ENCODE data around the gene NCAM1. TPM values are rescaled to one million over a fixed set of nuclear protein-coding genes. Genes with fewer than 3 reads are reported as not detected.
A peak's percentile ranks its signal among the peaks of the same experiment; 100 is the strongest.

Gene NCAM1
- total RNA-seq, 1 experiment from 2014 or later: 0.22 TPM

DNA sequence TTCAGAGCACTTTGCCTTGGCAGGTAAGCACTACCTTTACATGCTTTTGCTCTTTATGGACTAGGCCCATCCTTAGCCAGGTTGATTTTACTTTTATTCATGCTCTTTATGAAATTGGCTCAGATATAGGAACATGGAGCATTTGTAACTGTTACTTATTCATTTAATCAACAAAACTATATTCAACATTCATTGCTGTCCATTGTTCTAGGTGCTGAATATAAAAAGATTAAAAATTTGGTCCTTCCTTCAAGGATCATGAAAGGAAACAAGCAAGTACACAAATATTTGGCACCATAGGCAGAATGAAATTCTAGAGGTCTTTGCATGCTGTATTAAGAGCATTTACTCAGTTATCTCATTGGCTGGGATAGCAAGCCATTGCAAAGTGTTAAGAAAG is 191.3 kb downstream of the NCAM1 start:
- ATAC-seq: no peak
- BruUV-seq (replicated peaks): no TSS peak

DNA sequence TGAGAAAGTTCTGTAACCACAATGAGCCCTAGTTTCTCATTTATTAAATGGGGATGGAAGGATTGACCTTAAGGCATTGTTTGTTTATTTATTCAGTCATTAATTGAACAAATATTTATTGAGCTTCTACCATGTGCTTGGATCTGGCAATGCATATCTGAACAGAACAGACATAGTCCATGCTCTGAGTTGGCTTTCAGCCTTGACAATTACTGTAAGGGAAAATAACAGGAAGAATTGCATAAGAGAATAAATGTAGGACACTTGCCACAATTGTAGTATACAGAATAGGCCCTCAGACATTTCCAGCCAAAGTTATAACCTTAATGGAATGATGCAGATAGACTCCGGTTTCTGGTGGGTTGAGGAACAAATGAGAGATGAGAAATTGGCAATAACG is 192.6 kb downstream of the NCAM1 start:
- Histone ChIP-seq H3K9me2 (ENCODE audit: insufficient read depth) (no peaks in the 10 kb centered on the region), H3K79me2 (ENCODE audit: insufficient read depth, low read length) (no peaks in the 10 kb centered on the region), H3K9me3 (ENCODE audit: control insufficient read depth in 1 of 2, insufficient read depth in 1 of 2, low read depth in 1 of 2, low read length in 2 of 2) (no peaks in the 10 kb centered on the region), H3K9ac (ENCODE audit: low read length) (no peak overlapping the region), H3K36me3 (ENCODE audit: control insufficient read depth in 1 of 2, insufficient read depth in 2 of 2, low read length in 2 of 2) (no peaks in the 10 kb centered on the region), H3K27me3 (ENCODE audit: insufficient read depth, low read length) (peaks cover 20% of the 10 kb centered on the region), H3K4me3 (replicated peaks in 1 of 2; ENCODE audit: low read depth in 1 of 2, low read length in 2 of 2) (no peak overlapping the region), H4K20me1 (ENCODE audit: insufficient read depth) (no peaks in the 10 kb centered on the region), H3K4me1 (ENCODE audit: control insufficient read depth in 1 of 2, insufficient read depth in 2 of 2, low read length in 2 of 2) (no peaks in the 10 kb centered on the region), H3K4me2 (ENCODE audit: low read length) (no peak overlapping the region), H3K27ac (ENCODE audit: low read depth, low read length) (no peak overlapping the region), H2AFZ (ENCODE audit: low read depth, low read length, poor library complexity, severe bottlenecking) (no peak overlapping the region)
- ChIA-PET RAD21 (ENCODE audit: low non-redundant PET in 1 of 2, low total read pairs in 2 of 2, uncharacterized antibody in 2 of 2, unreplicated experiment in 2 of 2) (no interaction called here), POLR2A (no interaction called here), CTCF (no interaction called here)
- no peak for ATAC-seq
- intact Hi-C loops (cut with micrococcal nuclease): no loop called here
- TF ChIP-seq EZH2 (IDR thresholded peaks at IDR 0.05): no peak
- no peak for TF ChIP-seq ZFX (IDR thresholded peaks at IDR 0.05)
- no peak for TF ChIP-seq ZNF274 (IDR thresholded peaks at IDR 0.05; ENCODE audit: low read depth, low read length)
- TF ChIP-seq, protein P1, sequence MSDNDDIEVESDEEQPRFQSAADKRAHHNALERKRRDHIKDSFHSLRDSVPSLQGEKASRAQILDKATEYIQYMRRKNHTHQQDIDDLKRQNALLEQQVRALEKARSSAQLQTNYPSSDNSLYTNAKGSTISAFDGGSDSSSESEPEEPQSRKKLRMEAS (IDR thresholded peaks at IDR 0.05): no peak
- TF ChIP-seq SRF (IDR thresholded peaks at IDR 0.05; ENCODE audit: low read depth): no peak
- no peak for TF ChIP-seq FOSL1 (IDR thresholded peaks at IDR 0.05; ENCODE audit: low read depth)
- TF ChIP-seq, protein P2, sequence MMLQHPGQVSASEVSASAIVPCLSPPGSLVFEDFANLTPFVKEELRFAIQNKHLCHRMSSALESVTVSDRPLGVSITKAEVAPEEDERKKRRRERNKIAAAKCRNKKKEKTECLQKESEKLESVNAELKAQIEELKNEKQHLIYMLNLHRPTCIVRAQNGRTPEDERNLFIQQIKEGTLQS (IDR thresholded peaks at IDR 0.05): no peak
- TF ChIP-seq RAD21 (IDR thresholded peaks at IDR 0.05; ENCODE audit: low read depth): no peak
- no peak for TF ChIP-seq CEBPB (IDR thresholded peaks at IDR 0.05; ENCODE audit: low read depth)
- no peak for DNase-seq (ENCODE audit: low read depth, low spot score)
- no TSS peak for BruUV-seq (replicated peaks)

More for the DNA sequence above, 191.3 kb downstream of the NCAM1 start:
- Histone ChIP-seq H2AFZ (ENCODE audit: low read depth, low read length, poor library complexity, severe bottlenecking) (no peak overlapping the region), H3K4me1 (ENCODE audit: control insufficient read depth in 1 of 2, insufficient read depth in 2 of 2, low read length in 2 of 2) (no peaks in the 10 kb centered on the region), H3K27ac (ENCODE audit: low read depth, low read length) (no peak overlapping the region), H3K4me3 (replicated peaks in 1 of 2; ENCODE audit: low read depth in 1 of 2, low read length in 2 of 2) (no peak overlapping the region), H3K9me3 (ENCODE audit: control insufficient read depth in 1 of 2, insufficient read depth in 1 of 2, low read depth in 1 of 2, low read length in 2 of 2) (no peaks in the 10 kb centered on the region), H3K9ac (ENCODE audit: low read length) (no peak overlapping the region), H3K79me2 (ENCODE audit: insufficient read depth, low read length) (no peaks in the 10 kb centered on the region), H3K9me2 (ENCODE audit: insufficient read depth) (no peaks in the 10 kb centered on the region), H4K20me1 (ENCODE audit: insufficient read depth) (no peaks in the 10 kb centered on the region), H3K4me2 (ENCODE audit: low read length) (no peak overlapping the region), H3K36me3 (ENCODE audit: control insufficient read depth in 1 of 2, insufficient read depth in 2 of 2, low read length in 2 of 2) (no peaks in the 10 kb centered on the region), H3K27me3 (ENCODE audit: insufficient read depth, low read length) (peaks cover 20% of the 10 kb centered on the region)
- ChIA-PET RAD21 (ENCODE audit: low non-redundant PET in 1 of 2, low total read pairs in 2 of 2, uncharacterized antibody in 2 of 2, unreplicated experiment in 2 of 2) (no interaction called here), CTCF (no interaction called here), POLR2A (no interaction called here)
- intact Hi-C loops (cut with micrococcal nuclease): no loop called here
- DNase-seq (ENCODE audit: low read depth, low spot score): no peak
- TF ChIP-seq ELF1 (IDR thresholded peaks at IDR 0.05; ENCODE audit: borderline replicate concordance, low read depth): no peak
- TF ChIP-seq, protein P3, sequence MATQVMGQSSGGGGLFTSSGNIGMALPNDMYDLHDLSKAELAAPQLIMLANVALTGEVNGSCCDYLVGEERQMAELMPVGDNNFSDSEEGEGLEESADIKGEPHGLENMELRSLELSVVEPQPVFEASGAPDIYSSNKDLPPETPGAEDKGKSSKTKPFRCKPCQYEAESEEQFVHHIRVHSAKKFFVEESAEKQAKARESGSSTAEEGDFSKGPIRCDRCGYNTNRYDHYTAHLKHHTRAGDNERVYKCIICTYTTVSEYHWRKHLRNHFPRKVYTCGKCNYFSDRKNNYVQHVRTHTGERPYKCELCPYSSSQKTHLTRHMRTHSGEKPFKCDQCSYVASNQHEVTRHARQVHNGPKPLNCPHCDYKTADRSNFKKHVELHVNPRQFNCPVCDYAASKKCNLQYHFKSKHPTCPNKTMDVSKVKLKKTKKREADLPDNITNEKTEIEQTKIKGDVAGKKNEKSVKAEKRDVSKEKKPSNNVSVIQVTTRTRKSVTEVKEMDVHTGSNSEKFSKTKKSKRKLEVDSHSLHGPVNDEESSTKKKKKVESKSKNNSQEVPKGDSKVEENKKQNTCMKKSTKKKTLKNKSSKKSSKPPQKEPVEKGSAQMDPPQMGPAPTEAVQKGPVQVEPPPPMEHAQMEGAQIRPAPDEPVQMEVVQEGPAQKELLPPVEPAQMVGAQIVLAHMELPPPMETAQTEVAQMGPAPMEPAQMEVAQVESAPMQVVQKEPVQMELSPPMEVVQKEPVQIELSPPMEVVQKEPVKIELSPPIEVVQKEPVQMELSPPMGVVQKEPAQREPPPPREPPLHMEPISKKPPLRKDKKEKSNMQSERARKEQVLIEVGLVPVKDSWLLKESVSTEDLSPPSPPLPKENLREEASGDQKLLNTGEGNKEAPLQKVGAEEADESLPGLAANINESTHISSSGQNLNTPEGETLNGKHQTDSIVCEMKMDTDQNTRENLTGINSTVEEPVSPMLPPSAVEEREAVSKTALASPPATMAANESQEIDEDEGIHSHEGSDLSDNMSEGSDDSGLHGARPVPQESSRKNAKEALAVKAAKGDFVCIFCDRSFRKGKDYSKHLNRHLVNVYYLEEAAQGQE (IDR thresholded peaks at IDR 0.05; ENCODE audit: low read depth): peak; percentile 11; the same call in 1 of the 2 replicates
- TF ChIP-seq SP1 (IDR thresholded peaks at IDR 0.05; ENCODE audit: low read depth): no peak
